K562 (cell line): ENCODE results near the gene LRRC4C. TPM values are rescaled to one million over a fixed set of nuclear protein-coding genes. Genes with fewer than 3 reads are reported as not detected.

Experiments used
- ATAC-seq: fragments of 200-7000 bp; cut with Tn5 transposase; 3 replicates; pipeline ENCODE4 v1.9.1; 2020; ENCODE audit warnings: moderate library complexity
- BruUV-seq: library from RNA; stranded (reverse); fragments of 400-500 nt; replicated peaks from 2 replicates; lab custom pipeline; 2021; lab: Mats Ljungman, UMichigan
- CTCF ChIA-PET: fragments of 300-600 bp; formaldehyde crosslinking; extraction: SDS; loops from one replicate; lab custom pipeline; 2021; ENCODE audit warnings: low intra/inter-chr PET ratio; lab: Yijun Ruan, JAX
- POLR2A ChIA-PET: fragments of 300-600, 350-650 bp; sonication (Branson Sonifier 250); formaldehyde crosslinking; extraction: SDS; loops from one replicate; lab custom pipeline; 2021; ENCODE audit warnings: antibody characterized with exemption, inconsistent platforms; lab: Yijun Ruan, JAX
- DNase-seq, 4 experiments: peaks; one replicate each; pipeline versions ENCODE4 v3.0.0 to v3.0.0-alpha.2; 2011 to 2018; ENCODE audit warnings: low spot score in 3 of 4, mixed read lengths in 3 of 4; ENCODE audit errors: extremely low read depth in 1 of 4
- FAIRE-seq: peaks from 2 replicates; lab custom pipeline; 2011; peaks lifted over from hg19 to GRCh38; lab: Jason Lieb, UNC
- H2AFZ ChIP-seq: 2 replicates; pipeline ENCODE4 v1.6.0; 2011; ENCODE audit warnings: low read depth, low read length, control low read depth, inconsistent platforms
- H3K27ac ChIP-seq: fragments of 200-600 bp; 3 replicates; pipeline ENCODE4 v1.8.0; 2011; ENCODE audit warnings: low read depth, mild to moderate bottlenecking, control low read depth, inconsistent platforms, low read length, moderate library complexity, mixed read lengths; ENCODE audit errors: extremely low read depth
- H3K27me3 ChIP-seq, 2 experiments: fragments of 300-600 bp in 1 of 2; 2 replicates in 1 of 2; 3 replicates in 1 of 2; pipeline versions ENCODE4 v1.6.0 to v1.8.0; 2011; ENCODE audit warnings: inconsistent platforms in 2 of 2, low read length in 2 of 2, mild to moderate bottlenecking in 1 of 2, mixed read lengths in 1 of 2, moderate library complexity in 1 of 2; ENCODE audit not compliant: control insufficient read depth in 2 of 2, insufficient read depth in 2 of 2
- H3K36me3 ChIP-seq: fragments of 300-600 bp; 3 replicates; pipeline ENCODE4 v1.8.0; 2011; ENCODE audit warnings: mild to moderate bottlenecking, low read length, inconsistent platforms; ENCODE audit not compliant: control insufficient read depth, insufficient read depth
- H3K4me1 ChIP-seq, 2 experiments: fragments of 200-600 bp in 1 of 2; replicated peaks in 1 of 2; 2 replicates in 1 of 2; 3 replicates in 1 of 2; pipeline versions ENCODE4 v1.5.1 to v1.8.0; 2011; ENCODE audit warnings: inconsistent platforms in 2 of 2, low read length in 2 of 2, mild to moderate bottlenecking in 1 of 2, mixed read lengths in 1 of 2, moderate library complexity in 1 of 2; ENCODE audit not compliant: control insufficient read depth in 2 of 2, insufficient read depth in 2 of 2
- H3K4me2 ChIP-seq: 2 replicates; pipeline ENCODE4 v1.6.1; 2011; ENCODE audit warnings: low read length, control low read depth, inconsistent platforms, mixed read lengths; ENCODE audit not compliant: insufficient read depth
- H3K4me3 ChIP-seq: fragments of 200-600 bp; sonication (generic), shearing (Covaris generic); 2 replicates; pipeline ENCODE4 v1.5.1; 2016; ENCODE audit warnings: control low read depth, inconsistent platforms
- H3K79me2 ChIP-seq: fragments of 200-600 bp; 3 replicates; pipeline ENCODE4 v1.8.0; 2011; ENCODE audit warnings: low read length, inconsistent platforms; ENCODE audit not compliant: control insufficient read depth, insufficient read depth
- H3K9ac ChIP-seq, 2 experiments: 2 replicates each; pipeline versions ENCODE4 v1.6.0 to v1.6.1; 2011; ENCODE audit warnings: low read depth in 2 of 2, low read length in 2 of 2, control low read depth in 1 of 2, inconsistent platforms in 1 of 2, mild to moderate bottlenecking in 1 of 2, mixed read lengths in 1 of 2; ENCODE audit not compliant: insufficient read depth in 1 of 2
- H3K9me1 ChIP-seq: one replicate; pipeline ENCODE4 v1.6.0; 2011; ENCODE audit warnings: inconsistent platforms, mild to moderate bottlenecking, low read length, moderate library complexity; ENCODE audit not compliant: control insufficient read depth, insufficient read depth
- H3K9me3 ChIP-seq: replicated peaks from 2 replicates; pipeline ENCODE4 v1.5.1; 2011; ENCODE audit warnings: low read depth, low read length, inconsistent platforms; ENCODE audit not compliant: control insufficient read depth, insufficient read depth
- H4K20me1 ChIP-seq: replicated peaks from 2 replicates; pipeline ENCODE4 v1.6.1; 2011; ENCODE audit warnings: low read length, inconsistent platforms, mixed read lengths; ENCODE audit not compliant: control insufficient read depth, insufficient read depth
- DMBX1 ChIP-seq: fragments of 250-450 bp; sonication (Bioruptor Pico); IDR thresholded peaks from 2 replicates; pipeline ENCODE4 v1.8.0; 2022; ENCODE audit warnings: inconsistent platforms, mild to moderate bottlenecking, moderate library complexity, borderline replicate concordance
- GATA2 ChIP-seq: sonication (generic); formaldehyde crosslinking; IDR thresholded peaks from 2 replicates; pipeline ENCODE4 v1.4.0; 2020; ENCODE audit warnings: mild to moderate bottlenecking, missing genetic modification reagents
- HDGF ChIP-seq: fragments of 450-650 bp; IDR thresholded peaks from 2 replicates; pipeline ENCODE4 v1.6.1; 2016
- MCM7 ChIP-seq, 2 experiments: fragments of 450-650 bp; IDR thresholded peaks; 2 replicates each; pipeline ENCODE4 v1.6.1; 2016 to 2018
- MYC ChIP-seq, 2 experiments: fragments of 250-450 bp in 1 of 2; sonication (Bioruptor Pico) in 1 of 2; IDR thresholded peaks; 2 replicates each; pipeline versions ENCODE4 v1.5.1 to v1.6.1; 2012 to 2021; ENCODE audit warnings: low read depth in 2 of 2, borderline replicate concordance in 1 of 2, improper control_type of control experiment in 1 of 2, low read length in 1 of 2, mild to moderate bottlenecking in 1 of 2, moderate library complexity in 1 of 2
- RFX5 ChIP-seq: IDR thresholded peaks from 2 replicates; pipeline ENCODE4 v1.6.1; 2011; ENCODE audit warnings: low read depth, mild to moderate bottlenecking, improper control_type of control experiment, low read length
- SAP30 ChIP-seq: fragments of 200-600 bp; sonication (generic); IDR thresholded peaks from 2 replicates; pipeline ENCODE4 v1.6.1; 2012; ENCODE audit warnings: borderline replicate concordance, low read depth, mild to moderate bottlenecking, moderate library complexity, low read length, control low read depth, inconsistent platforms; ENCODE audit not compliant: insufficient read depth, poor library complexity, severe bottlenecking
- SMAD2 ChIP-seq: fragments of 150-350 bp; IDR thresholded peaks from 2 replicates; pipeline ENCODE4 v1.6.1; 2014; ENCODE audit warnings: low read depth, mild to moderate bottlenecking, low read length
- U2AF2 ChIP-seq: fragments of 200-400 bp; formaldehyde crosslinking; optimal IDR thresholded peaks from 2 replicates; pipeline ENCODE3; 2017; ENCODE audit warnings: low read depth, mild to moderate bottlenecking, low read length
- ZBTB49 ChIP-seq: sonication (generic); formaldehyde crosslinking; IDR thresholded peaks from 2 replicates; pipeline ENCODE4 v1.8.0; 2022; ENCODE audit warnings: missing genetic modification reagents, mild to moderate bottlenecking, borderline replicate concordance
- ZKSCAN8 ChIP-seq: fragments of 200-800 bp; sonication (Bioruptor generic); IDR thresholded peaks from 2 replicates; pipeline ENCODE4 v1.6.1; 2016; ENCODE audit warnings: missing genetic modification characterization, missing compliant biosample characterization
- ZNF717 ChIP-seq: fragments of 250-450 bp; sonication (Bioruptor Pico); IDR thresholded peaks from 2 replicates; pipeline ENCODE4 v1.5.0; 2021
- WGBS: fragments of 100-300 bp; shearing (Covaris generic); methylation state at CpG from one replicate; pipeline ENCODE4 v1.1.6; 2016; ENCODE audit warnings: low coverage, mixed read lengths; ENCODE audit not compliant: insufficient coverage; ENCODE audit errors: missing lambda C conversion rate; 5-methylcytosine and 5-hydroxymethylcytosine counted together
- in situ Hi-C: fragments of 300-500 bp; cut with MboI; formaldehyde crosslinking; loops from 4 replicates; pipeline ENCODE4 v1.15.0; 2018; ENCODE audit warnings: inconsistent platforms, mixed read lengths
- intact Hi-C: fragments of 100-400 bp; cut with micrococcal nuclease; formaldehyde crosslinking; loops from 2 replicates; pipeline ENCODE4 v1.14.2; 2022
- polyA plus RNA-seq, 8 experiments: library from polyadenylated mRNA; depleted of rRNA in 4 of 8; stranded (reverse) in 5 of 8; unstranded in 3 of 8; fragments of >200 nt; fragmentation: Nextera tagmentation in 2 of 8; fragmentation: Illumina TruSeq in 1 of 8; extraction: Ambion mirVana in 2 of 8; extraction: Trizol in 1 of 8; gene quantifications; 2 replicates each; pipeline versions ENCODE4 v1.2.1 to v1.2.3, GENCODE V29; 2011 to 2014; ENCODE audit warnings: inconsistent platforms in 1 of 8, missing spikeins in 1 of 8
- total RNA-seq, 7 experiments: library from RNA; depleted of rRNA in 6 of 7; stranded (reverse); fragments of >200 nt in 6 of 7; fragmentation: Illumina TruSeq in 2 of 7; extraction: Trizol in 2 of 7; gene quantifications; 2 replicates each; pipeline versions ENCODE4 v1.2.1 to v1.2.3, GENCODE V29; 2011 to 2021; ENCODE audit warnings: low replicate concordance in 1 of 7
- TF ChIP-seq, protein P1 (sequence below): IDR thresholded peaks from 2 replicates; pipeline ENCODE4 v1.6.1; 2011; ENCODE audit not compliant: insufficient read length; ENCODE audit errors: extremely low read depth

Gene LRRC4C
- total and polyA plus RNA-seq, 9 of the 15 experiments (the other 6 are each of a cell fraction or from before 2014, with no cell fraction given) = not detected

DNA sequence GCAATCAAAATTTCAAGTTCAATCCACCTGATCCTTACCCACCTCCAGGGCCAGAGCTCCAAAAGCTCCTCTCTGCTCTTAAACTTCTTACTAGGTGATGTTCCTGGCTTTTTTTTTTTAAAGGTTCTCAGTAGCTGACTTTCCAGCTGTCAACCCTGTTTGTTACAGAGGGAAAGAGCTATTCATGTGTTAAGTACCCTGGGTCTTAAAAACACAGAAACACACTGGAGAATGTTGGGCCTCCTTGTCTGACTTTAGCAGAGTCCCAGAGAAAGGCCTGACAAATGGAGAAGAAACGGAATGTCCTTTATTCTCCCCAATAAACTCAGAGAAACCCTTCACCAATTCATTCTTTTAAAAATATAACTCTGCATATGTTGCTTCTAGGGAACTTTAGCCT, 3.2 kb downstream of the LRRC4C start:
- H3K9me3 ChIP-seq = no peaks in the 10 kb centered on the region
- no peaks in the 10 kb centered on the region for H3K4me1 ChIP-seq
- H2AFZ ChIP-seq = no peak overlapping the region
- H3K36me3 ChIP-seq = no peaks in the 10 kb centered on the region
- intact Hi-C loops = no loop called here
- no peak for TF ChIP-seq MYC (IDR thresholded peaks at IDR 0.05; ENCODE audit: low read depth, low read length)
- TF ChIP-seq MYC (CRISPR knock-in tag; IDR thresholded peaks at IDR 0.05; ENCODE audit: borderline replicate concordance, low read depth) = no peak
- no peak for FAIRE-seq
- H3K4me2 ChIP-seq = no peak overlapping the region
- H3K9ac ChIP-seq = no peak overlapping the region
- BruUV-seq = no TSS peak
- H3K27ac ChIP-seq = no peak overlapping the region
- H3K27me3 ChIP-seq = no peaks in the 10 kb centered on the region
- ATAC-seq = no peak
- WGBS = 0% methylated on average over 1 of the region's 1 CpG
- H3K9me1 ChIP-seq = no peaks in the 10 kb centered on the region
- in situ Hi-C loops = loop anchor here (25.0 kb wide), 1 partner anchor 1831 kb away; no protein-coding TSS in a partner anchor
- no peak overlapping the region for H3K4me3 ChIP-seq
- no peaks in the 10 kb centered on the region for H4K20me1 ChIP-seq
- POLR2A ChIA-PET = no interaction called here
- no peak for DNase-seq
- H3K79me2 ChIP-seq = no peaks in the 10 kb centered on the region
- CTCF ChIA-PET = no interaction called here

GRCh38 chr11:41451011-41451410, 8.4 kb downstream of the LRRC4C start:
- BruUV-seq = no TSS peak
- WGBS = 2% methylated on average over 3 of the region's 3 CpGs
- no peak overlapping the region for H2AFZ ChIP-seq
- H3K9ac ChIP-seq = no peak overlapping the region
- no peak overlapping the region for H3K4me2 ChIP-seq
- no peaks in the 10 kb centered on the region for H3K36me3 ChIP-seq
- ChIA-PET CTCF (no interaction called here), POLR2A (no interaction called here)
- intact Hi-C loops (no loop called here), in situ Hi-C loops (loop anchor here (25.0 kb wide), 1 partner anchor 1836 kb away; no protein-coding TSS in a partner anchor)
- FAIRE-seq = no peak
- no peaks in the 10 kb centered on the region for H4K20me1 ChIP-seq
- DNase-seq = no peak
- no peak overlapping the region for H3K27ac ChIP-seq
- no peaks in the 10 kb centered on the region for H3K9me1 ChIP-seq
- no peak for ATAC-seq
- H3K4me3 ChIP-seq = no peak overlapping the region
- H3K79me2 ChIP-seq = no peaks in the 10 kb centered on the region
- H3K9me3 ChIP-seq = no peaks in the 10 kb centered on the region
- no peaks in the 10 kb centered on the region for H3K27me3 ChIP-seq
- H3K4me1 ChIP-seq = no peaks in the 10 kb centered on the region
- TF ChIP-seq ZBTB49 (CRISPR knock-in tag) (no peak), U2AF2 (no peak), RFX5 (no peak), ZKSCAN8 (CRISPR knock-in tag) (no peak), DMBX1 (CRISPR knock-in tag) (no peak), ZNF717 (no peak), SAP30 (no peak), SMAD2 (no peak), MYC (IDR thresholded peaks at IDR 0.05; ENCODE audit: low read depth, low read length) (no peak), MYC (CRISPR knock-in tag; IDR thresholded peaks at IDR 0.05; ENCODE audit: borderline replicate concordance, low read depth) (no peak), HDGF (no peak), GATA2 (no peak), MCM7 (IDR thresholded peaks at IDR 0.05) (no peak)
- TF ChIP-seq, protein P1, sequence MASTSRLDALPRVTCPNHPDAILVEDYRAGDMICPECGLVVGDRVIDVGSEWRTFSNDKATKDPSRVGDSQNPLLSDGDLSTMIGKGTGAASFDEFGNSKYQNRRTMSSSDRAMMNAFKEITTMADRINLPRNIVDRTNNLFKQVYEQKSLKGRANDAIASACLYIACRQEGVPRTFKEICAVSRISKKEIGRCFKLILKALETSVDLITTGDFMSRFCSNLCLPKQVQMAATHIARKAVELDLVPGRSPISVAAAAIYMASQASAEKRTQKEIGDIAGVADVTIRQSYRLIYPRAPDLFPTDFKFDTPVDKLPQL = no peak
